HG03025 (cell line): Measurements from ENCODE around the gene PPP1R3E.

ENCODE experiments used
- ATAC-seq: cut with Tn5 transposase; IDR thresholded peaks from one replicate; pipeline ENCODE4 v1.9.1; 2021; ENCODE audit warnings: mild to moderate bottlenecking, moderate library complexity; ENCODE audit not compliant: unreplicated experiment, low FRiP score

The PPP1R3E gene

DNA sequence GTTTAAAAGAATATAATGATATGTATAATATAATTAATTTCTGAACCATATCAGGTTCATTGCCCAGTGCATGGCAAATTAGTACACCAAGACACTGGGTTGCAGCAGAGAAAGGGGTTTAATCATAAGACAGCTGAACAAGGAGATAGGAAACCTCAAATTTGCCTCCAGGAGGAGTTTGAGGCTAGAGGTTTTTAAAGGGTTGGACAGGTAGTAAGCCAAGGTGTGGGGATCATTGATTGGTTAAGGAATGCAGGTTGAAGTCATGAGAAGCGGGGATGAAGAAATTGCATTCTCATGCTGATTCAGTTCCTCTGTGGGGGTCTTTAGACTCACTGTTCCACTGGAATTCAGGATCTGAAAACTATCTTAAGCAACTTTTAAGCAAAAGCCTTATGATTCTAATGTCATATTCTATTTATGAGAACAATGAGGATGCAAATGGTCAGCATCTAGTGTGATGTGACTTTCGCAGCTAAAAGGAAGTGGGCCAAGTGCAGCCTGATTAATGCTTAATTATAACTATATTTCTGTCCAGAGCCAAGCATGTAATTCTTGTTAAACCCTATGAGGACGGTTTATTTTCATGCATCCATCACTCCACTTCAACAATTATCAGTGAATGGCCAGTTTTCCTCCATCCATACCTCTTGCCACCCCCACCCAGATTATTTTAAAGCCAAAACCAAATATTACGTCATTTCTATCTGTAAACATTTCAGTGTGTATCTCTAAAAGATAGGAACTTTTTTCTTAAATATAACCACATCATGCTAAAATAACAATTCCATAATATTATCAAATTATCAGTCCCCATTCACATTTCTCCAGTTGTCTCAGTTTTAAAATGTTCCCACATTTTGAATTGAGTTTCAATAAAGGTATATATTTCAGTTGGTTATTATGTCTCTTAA lies 50.0 kb downstream of the PPP1R3E start:
- ATAC-seq = no peak

- ATAC-seq = no peak
Observed at GRCh38 chr14:23252006-23252405, 50.7 kb downstream of the PPP1R3E start.

DNA sequence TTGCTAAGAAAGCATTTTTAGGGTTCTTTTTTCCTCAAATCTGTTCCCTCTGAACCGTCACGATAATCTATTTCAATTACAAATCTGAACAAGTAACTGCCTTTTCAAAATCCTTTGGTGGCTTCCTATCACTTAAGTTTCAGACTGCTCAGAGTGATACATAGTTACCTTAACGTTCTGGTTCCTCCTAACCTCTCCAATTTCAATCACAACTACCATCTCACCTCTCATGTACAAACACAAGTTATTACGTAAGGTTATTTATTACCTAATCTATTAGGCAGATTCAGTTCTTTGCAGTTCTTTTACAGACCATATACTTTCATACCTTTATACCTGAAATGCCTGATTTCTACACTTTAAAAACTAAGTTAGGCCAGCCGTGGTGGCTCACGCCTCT lies 52.8 kb downstream of the PPP1R3E start:
- ATAC-seq = no peak

DNA sequence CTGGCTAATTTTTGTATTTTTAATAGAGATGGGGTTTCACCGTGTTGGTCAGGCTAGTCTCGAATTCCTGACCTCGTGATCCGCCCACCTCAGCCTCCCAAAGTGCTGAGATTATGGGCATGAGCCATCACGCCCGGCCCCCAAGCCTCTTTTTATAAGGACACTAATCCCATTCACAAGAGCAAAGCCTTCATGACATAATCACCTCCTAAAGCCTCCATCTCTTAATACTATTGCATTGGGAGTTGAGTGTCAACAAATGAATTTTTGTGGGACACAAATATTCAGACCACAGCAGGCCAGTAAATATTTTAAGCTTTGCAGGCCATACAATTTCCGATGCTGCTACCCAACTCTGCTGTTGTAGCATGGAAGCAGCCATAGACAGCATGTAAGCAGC lies 54.1 kb downstream of the PPP1R3E start:
- ATAC-seq = no peak
